Memory B cell (primary cell): ENCODE data around the gene LYST.
"Not testable (repeated sequence)": the region's sequence is repeated elsewhere in the genome, so short reads cannot be mapped to it uniquely, and the experiment has no call there.

ENCODE experiments used
- ATAC-seq: fragments of 150-1000 bp; cut with Tn5 transposase; 2 replicates; pipeline ENCODE4 v1.10.0; 2021; ENCODE audit warnings: low read depth, mild to moderate bottlenecking, moderate library complexity
- DNase-seq, 2 donors: peaks; one replicate each; pipeline ENCODE4 v3.0.0; 2022; ENCODE audit warnings: low spot score in 2 of 2
- H3K27ac Mint-ChIP-seq: one replicate; pipeline ENCODE4 v1.8.0; 2022; ENCODE audit warnings: mild to moderate bottlenecking, moderate library complexity, mixed read lengths
- H3K27me3 Mint-ChIP-seq: one replicate; pipeline ENCODE4 v1.8.0; 2022; ENCODE audit warnings: mixed read lengths
- H3K36me3 Mint-ChIP-seq: one replicate; pipeline ENCODE4 v1.8.0; 2022; ENCODE audit warnings: mild to moderate bottlenecking, mixed read lengths
- H3K4me1 Mint-ChIP-seq: one replicate; pipeline ENCODE4 v1.8.0; 2022; ENCODE audit warnings: mixed read lengths
- H3K4me3 Mint-ChIP-seq: one replicate; pipeline ENCODE4 v1.8.0; 2022; ENCODE audit warnings: mild to moderate bottlenecking, moderate library complexity, mixed read lengths
- H3K9me3 Mint-ChIP-seq: one replicate; pipeline ENCODE4 v1.8.0; 2022; ENCODE audit warnings: mixed read lengths

Gene LYST

DNA sequence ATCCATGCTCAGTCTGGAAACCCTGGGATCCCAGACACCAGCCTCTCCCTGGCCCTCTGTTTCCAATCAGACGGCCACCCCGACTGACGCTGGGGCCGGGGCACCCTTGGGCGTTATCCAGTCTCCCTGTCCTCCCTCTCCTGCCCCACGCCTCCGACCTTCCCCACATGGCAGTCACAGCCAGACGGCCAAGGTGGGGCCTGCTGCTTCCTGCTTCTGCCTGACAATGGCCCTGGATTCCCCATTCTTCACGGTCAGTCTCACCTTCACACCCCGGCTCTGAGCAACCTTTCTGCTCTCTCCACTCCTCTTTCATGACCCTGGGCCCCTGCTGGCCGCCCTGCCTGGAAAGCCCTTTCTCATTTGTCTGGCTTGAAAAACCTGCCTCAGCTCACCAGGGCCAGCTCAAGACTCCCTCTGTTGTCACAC lies 223.7 kb downstream of the LYST start:
- Mint-ChIP-seq H3K27ac (no peak overlapping the region), H3K4me3 (no peak overlapping the region), H3K36me3 (no peaks in the 10 kb centered on the region), H3K4me1 (peaks cover 14% of the 10 kb centered on the region), H3K27me3 (peaks cover 33% of the 10 kb centered on the region), H3K9me3 (no peaks in the 10 kb centered on the region)
- no peak for DNase-seq
- no peak for ATAC-seq

GRCh38 chr1:235642011-235642942 lies 224.4 kb downstream of the LYST start:
- ATAC-seq (peak; percentile 71), DNase-seq (peak in 1 of 2 donors; percentile 14)
- H3K4me3 Mint-ChIP-seq: peak overlapping the region; percentile 75
- peaks cover 14% of the 10 kb centered on the region for H3K4me1 Mint-ChIP-seq
- no peaks in the 10 kb centered on the region for H3K36me3 Mint-ChIP-seq
- no peaks in the 10 kb centered on the region for H3K9me3 Mint-ChIP-seq
- H3K27me3 Mint-ChIP-seq: peaks cover 33% of the 10 kb centered on the region
- no peak overlapping the region for H3K27ac Mint-ChIP-seq

GRCh38 chr1:235640580-235640979 lies 226.1 kb downstream of the LYST start:
- no peak for ATAC-seq
- Mint-ChIP-seq H3K4me1 (peaks cover 14% of the 10 kb centered on the region), H3K27ac (no peak overlapping the region), H3K36me3 (no peaks in the 10 kb centered on the region), H3K4me3 (no peak overlapping the region), H3K27me3 (peaks cover 26% of the 10 kb centered on the region), H3K9me3 (no peaks in the 10 kb centered on the region)
- DNase-seq: no peak

DNA sequence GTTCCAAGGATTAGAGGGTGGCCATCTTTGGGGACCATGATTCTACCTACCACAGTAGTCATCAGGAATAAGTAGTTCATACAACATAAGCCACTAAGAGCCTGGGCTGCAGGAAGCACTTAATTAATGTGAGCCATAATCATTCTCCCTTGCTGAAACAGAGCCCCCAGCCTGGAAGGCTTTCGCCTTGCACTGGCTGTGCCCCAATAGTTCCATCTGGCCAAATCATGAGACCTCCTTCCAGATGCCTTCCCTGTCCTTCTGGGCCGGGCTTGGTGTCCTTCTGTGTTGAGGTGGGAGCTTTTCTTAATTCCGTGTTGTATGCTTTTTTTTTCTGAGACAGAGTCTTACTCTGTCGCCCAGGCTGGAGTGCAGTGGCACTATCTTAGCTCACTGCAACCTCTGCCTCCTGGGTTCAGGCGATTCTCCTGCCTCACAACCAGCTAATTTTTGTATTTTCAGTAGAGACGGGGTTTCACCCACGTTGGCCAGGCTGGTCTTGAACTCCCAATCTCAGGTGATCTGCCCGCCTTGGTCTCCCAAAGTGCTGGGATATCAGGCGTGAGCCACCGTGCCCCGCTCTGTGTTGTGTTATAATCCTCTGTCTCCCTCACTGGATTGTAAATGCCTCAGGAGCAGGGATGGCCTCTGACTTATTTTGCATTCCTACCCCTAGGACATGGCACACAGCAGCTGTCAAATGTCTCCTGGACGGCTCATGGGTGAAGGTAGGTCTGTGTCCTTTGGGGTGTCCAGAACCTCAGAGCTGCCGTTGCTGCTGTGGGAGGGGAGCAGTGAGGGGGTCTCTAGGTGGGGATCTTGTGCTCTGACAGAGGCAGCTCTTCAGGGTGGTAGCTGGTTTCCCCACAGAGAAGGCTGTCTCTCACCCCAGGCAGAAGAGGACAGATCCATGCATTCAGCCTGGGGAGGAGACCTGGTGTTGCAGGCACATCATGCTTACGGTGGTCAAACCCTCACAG lies 227.2 kb downstream of the LYST start:
- H3K4me1 Mint-ChIP-seq: peaks cover 14% of the 10 kb centered on the region
- H3K27me3 Mint-ChIP-seq: peaks cover 22% of the 10 kb centered on the region
- H3K36me3 Mint-ChIP-seq: no peaks in the 10 kb centered on the region
- DNase-seq (no peak), ATAC-seq (no peak)
- H3K4me3 Mint-ChIP-seq: no peak overlapping the region
- H3K9me3 Mint-ChIP-seq: no peaks in the 10 kb centered on the region
- no peak overlapping the region for H3K27ac Mint-ChIP-seq

DNA sequence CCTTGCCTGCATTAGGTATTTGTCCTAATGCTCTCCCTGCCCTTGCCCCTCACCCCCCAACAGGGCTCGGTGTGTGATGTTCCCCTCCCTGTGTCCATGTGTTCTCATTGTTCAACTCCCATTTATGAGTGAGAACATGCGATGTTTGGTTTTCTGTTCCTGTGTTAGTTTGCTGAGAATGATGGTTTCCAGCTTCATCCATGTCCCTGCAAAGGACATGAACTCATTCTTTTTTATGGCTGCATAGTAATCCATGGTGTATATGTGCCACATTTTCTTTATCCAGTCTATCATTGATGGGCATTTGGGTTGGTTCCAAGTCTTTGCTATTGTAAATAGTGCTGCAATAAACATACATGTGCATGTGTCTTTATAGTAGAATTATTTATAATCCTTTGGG lies 228.1 kb downstream of the LYST start:
- not testable (repeated sequence) for H3K4me3 Mint-ChIP-seq, ATAC-seq, H3K9me3 Mint-ChIP-seq, DNase-seq, H3K27ac Mint-ChIP-seq, H3K36me3 Mint-ChIP-seq
- peaks cover 21% of the 10 kb centered on the region for H3K27me3 Mint-ChIP-seq
- peaks cover 14% of the 10 kb centered on the region for H3K4me1 Mint-ChIP-seq

- no peak overlapping the region for H3K27ac Mint-ChIP-seq
- H3K36me3 Mint-ChIP-seq: no peaks in the 10 kb centered on the region
- H3K4me1 Mint-ChIP-seq: peaks cover 12% of the 10 kb centered on the region
- DNase-seq (no peak), ATAC-seq (no peak)
- H3K4me3 Mint-ChIP-seq: no peak overlapping the region
- H3K9me3 Mint-ChIP-seq: no peaks in the 10 kb centered on the region
- H3K27me3 Mint-ChIP-seq: peaks cover 15% of the 10 kb centered on the region
These were observed 228.8 kb downstream of the LYST start for GRCh38 chr1:235637756-235638534.

- Mint-ChIP-seq H3K27me3 (peaks cover 8% of the 10 kb centered on the region), H3K4me3 (no peak overlapping the region), H3K9me3 (no peaks in the 10 kb centered on the region), H3K4me1 (peaks cover 5% of the 10 kb centered on the region), H3K27ac (no peak overlapping the region), H3K36me3 (no peaks in the 10 kb centered on the region)
- ATAC-seq (no peak), DNase-seq (no peak)
These were observed 230.6 kb downstream of the LYST start for GRCh38 chr1:235635938-235636662.

GRCh38 chr1:235632506-235633401 lies 234.0 kb downstream of the LYST start:
- Mint-ChIP-seq H3K9me3 (no peaks in the 10 kb centered on the region), H3K4me3 (peak overlapping the region; percentile 56), H3K27me3 (peaks cover 12% of the 10 kb centered on the region), H3K27ac (peak overlapping the region; percentile 12), H3K4me1 (peaks cover 5% of the 10 kb centered on the region), H3K36me3 (no peaks in the 10 kb centered on the region)
- ATAC-seq (peak; percentile 57), DNase-seq (no peak)

GRCh38 chr1:235631816-235632215 lies 234.9 kb downstream of the LYST start:
- no peaks in the 10 kb centered on the region for H3K36me3 Mint-ChIP-seq
- H3K4me1 Mint-ChIP-seq: peaks cover 5% of the 10 kb centered on the region
- ATAC-seq: no peak
- no peak overlapping the region for H3K27ac Mint-ChIP-seq
- no peaks in the 10 kb centered on the region for H3K9me3 Mint-ChIP-seq
- peaks cover 12% of the 10 kb centered on the region for H3K27me3 Mint-ChIP-seq
- DNase-seq: no peak
- H3K4me3 Mint-ChIP-seq: no peak overlapping the region

GRCh38 chr1:235628316-235629005 lies 238.2 kb downstream of the LYST start:
- ATAC-seq (no peak), DNase-seq (no peak)
- H3K36me3 Mint-ChIP-seq: no peaks in the 10 kb centered on the region
- no peaks in the 10 kb centered on the region for H3K9me3 Mint-ChIP-seq
- H3K27ac Mint-ChIP-seq: no peak overlapping the region
- H3K27me3 Mint-ChIP-seq: peaks cover 15% of the 10 kb centered on the region
- H3K4me3 Mint-ChIP-seq: no peak overlapping the region
- peaks cover 5% of the 10 kb centered on the region for H3K4me1 Mint-ChIP-seq

- Mint-ChIP-seq H3K27me3 (peaks cover 18% of the 10 kb centered on the region), H3K36me3 (no peaks in the 10 kb centered on the region), H3K4me1 (no peaks in the 10 kb centered on the region), H3K27ac (no peak overlapping the region), H3K9me3 (no peaks in the 10 kb centered on the region), H3K4me3 (no peak overlapping the region)
- no peak for ATAC-seq
- no peak for DNase-seq
These were observed 240.9 kb downstream of the LYST start for GRCh38 chr1:235625831-235626230.

DNA sequence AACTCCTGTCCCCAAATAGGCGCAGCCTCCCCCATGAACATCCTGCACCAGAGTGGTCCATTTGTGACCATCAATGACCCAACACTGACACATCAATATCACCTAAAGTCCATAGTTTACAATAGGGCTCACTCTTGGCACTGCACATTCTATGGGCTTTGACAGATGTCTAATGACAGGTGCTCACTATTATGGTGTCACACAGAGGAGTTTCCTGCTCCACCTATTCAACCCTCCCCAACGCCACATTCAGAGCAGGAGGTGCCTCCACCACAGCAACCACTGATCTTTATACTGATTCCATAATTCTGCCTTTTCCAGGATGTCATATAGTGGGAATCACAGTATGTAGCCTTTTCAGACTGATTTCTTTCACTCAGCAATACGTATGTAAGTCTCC lies 241.4 kb downstream of the LYST start:
- no peaks in the 10 kb centered on the region for H3K9me3 Mint-ChIP-seq
- no peak for ATAC-seq
- DNase-seq: no peak
- H3K27me3 Mint-ChIP-seq: peaks cover 18% of the 10 kb centered on the region
- no peaks in the 10 kb centered on the region for H3K4me1 Mint-ChIP-seq
- H3K27ac Mint-ChIP-seq: no peak overlapping the region
- H3K4me3 Mint-ChIP-seq: no peak overlapping the region
- H3K36me3 Mint-ChIP-seq: no peaks in the 10 kb centered on the region
